SK-N-SH treated with all-trans-retinoic acid at 6 μM for 48 hours (cell line): ENCODE measurements around the gene ABTB1.

Source experiments
- ATAC-seq: fragments of 200-7000 bp; cut with Tn5 transposase; 3 replicates; pipeline ENCODE4 v1.9.1; 2020; ENCODE audit warnings: mild to moderate bottlenecking, moderate library complexity
- BACH2 ChIP-seq: fragments of 250-450 bp; sonication (Bioruptor Pico); IDR thresholded peaks from 2 replicates; pipeline ENCODE4 v1.9.0; 2021; ENCODE audit warnings: mild to moderate bottlenecking, borderline replicate concordance
- CREB5 ChIP-seq: fragments of 250-450 bp; sonication (Bioruptor Pico); IDR thresholded peaks from 2 replicates; pipeline ENCODE4 v1.5.1; 2020; ENCODE audit warnings: low read depth, mild to moderate bottlenecking, moderate library complexity
- CSDC2 ChIP-seq: fragments of 250-450 bp; sonication (Bioruptor Pico); IDR thresholded peaks from 2 replicates; pipeline ENCODE4 v1.5.0; 2020; ENCODE audit warnings: mild to moderate bottlenecking, moderate library complexity
- CSRNP3 ChIP-seq: fragments of 250-450 bp; sonication (Bioruptor Pico); IDR thresholded peaks from 2 replicates; pipeline ENCODE4 v1.5.1; 2021; ENCODE audit warnings: mild to moderate bottlenecking, moderate library complexity
- ESRRG ChIP-seq: fragments of 250-450 bp; sonication (Bioruptor Pico); IDR thresholded peaks from 2 replicates; pipeline ENCODE4 v1.6.1; 2021; ENCODE audit warnings: mild to moderate bottlenecking
- GLIS3 ChIP-seq: fragments of 250-450 bp; sonication (Bioruptor Pico); IDR thresholded peaks from 2 replicates; pipeline ENCODE4 v1.5.0; 2020; ENCODE audit warnings: mild to moderate bottlenecking, moderate library complexity
- ISL1 ChIP-seq: fragments of 250-450 bp; sonication (Bioruptor Pico); IDR thresholded peaks from 2 replicates; pipeline ENCODE4 v2.1.2; 2022; ENCODE audit warnings: mild to moderate bottlenecking, moderate library complexity
- OSR1 ChIP-seq: fragments of 250-450 bp; sonication (Bioruptor Pico); IDR thresholded peaks from 2 replicates; pipeline ENCODE4 v1.8.0; 2022; ENCODE audit warnings: moderate library complexity, mild to moderate bottlenecking, inconsistent platforms
- POU6F1 ChIP-seq: fragments of 250-450 bp; sonication (Bioruptor Pico); IDR thresholded peaks from 2 replicates; pipeline ENCODE4 v1.8.0; 2021; ENCODE audit warnings: low read depth, mild to moderate bottlenecking, moderate library complexity, borderline replicate concordance
- RARB ChIP-seq: fragments of 250-450 bp; sonication (Bioruptor Pico); IDR thresholded peaks from 2 replicates; pipeline ENCODE4 v1.8.0; 2021; ENCODE audit warnings: mild to moderate bottlenecking, moderate library complexity
- SNAI2 ChIP-seq: fragments of 250-450 bp; sonication (Bioruptor Pico); IDR thresholded peaks from 2 replicates; pipeline ENCODE4 v1.5.0; 2020; ENCODE audit warnings: mild to moderate bottlenecking, moderate library complexity
- TCF4 ChIP-seq: fragments of 250-450 bp; sonication (Bioruptor Pico); IDR thresholded peaks from 2 replicates; pipeline ENCODE4 v1.8.0; 2021; ENCODE audit warnings: mild to moderate bottlenecking, moderate library complexity, borderline replicate concordance
- ZFP3 ChIP-seq: fragments of 250-450 bp; sonication (Bioruptor Pico); IDR thresholded peaks from 2 replicates; pipeline ENCODE4 v1.5.0; 2020; ENCODE audit warnings: mild to moderate bottlenecking, moderate library complexity
- ZFP30 ChIP-seq: fragments of 450-650 bp; formaldehyde crosslinking; IDR thresholded peaks from 2 replicates; pipeline ENCODE4 v1.5.0; 2022; ENCODE audit warnings: mild to moderate bottlenecking, moderate library complexity
- ZNF565 ChIP-seq: fragments of 450-650 bp; formaldehyde crosslinking; conservative IDR thresholded peaks from 2 replicates; pipeline ENCODE4 v1.5.0; 2020; ENCODE audit warnings: low read depth, mild to moderate bottlenecking, moderate library complexity
- ZNF70 ChIP-seq: fragments of 450-650 bp; formaldehyde crosslinking; IDR thresholded peaks from 2 replicates; pipeline ENCODE4 v1.5.0; 2020; ENCODE audit warnings: mild to moderate bottlenecking, moderate library complexity
- ZNF8 ChIP-seq: fragments of 450-650 bp; formaldehyde crosslinking; IDR thresholded peaks from 2 replicates; pipeline ENCODE4 v1.5.0; 2020; ENCODE audit warnings: mild to moderate bottlenecking, moderate library complexity
- TF ChIP-seq, protein P1 (sequence below): fragments of 250-450 bp; sonication (Bioruptor Pico); IDR thresholded peaks from 2 replicates; pipeline ENCODE4 v1.8.0; 2020; ENCODE audit warnings: mild to moderate bottlenecking, moderate library complexity, borderline replicate concordance

The ABTB1 gene

GRCh38 chr3:127629467-127630403 is 43.0 kb upstream of the ABTB1 start:
- TF ChIP-seq GLIS3 (CRISPR knock-in tag) = no peak
- no peak for TF ChIP-seq CREB5 (CRISPR knock-in tag)
- TF ChIP-seq ZNF8 (CRISPR knock-in tag) = no peak
- TF ChIP-seq CSDC2 = no peak
- TF ChIP-seq SNAI2 = no peak
- no peak for TF ChIP-seq POU6F1 (CRISPR knock-in tag)
- no peak for TF ChIP-seq ISL1
- TF ChIP-seq BACH2 = no peak
- no peak for TF ChIP-seq TCF4 (CRISPR knock-in tag)
- TF ChIP-seq ZFP30 (CRISPR knock-in tag) = no peak
- no peak; the same call in 2 of the 3 replicates for ATAC-seq

- TF ChIP-seq ZNF8 (CRISPR knock-in tag) = no peak
- TF ChIP-seq, protein P1, sequence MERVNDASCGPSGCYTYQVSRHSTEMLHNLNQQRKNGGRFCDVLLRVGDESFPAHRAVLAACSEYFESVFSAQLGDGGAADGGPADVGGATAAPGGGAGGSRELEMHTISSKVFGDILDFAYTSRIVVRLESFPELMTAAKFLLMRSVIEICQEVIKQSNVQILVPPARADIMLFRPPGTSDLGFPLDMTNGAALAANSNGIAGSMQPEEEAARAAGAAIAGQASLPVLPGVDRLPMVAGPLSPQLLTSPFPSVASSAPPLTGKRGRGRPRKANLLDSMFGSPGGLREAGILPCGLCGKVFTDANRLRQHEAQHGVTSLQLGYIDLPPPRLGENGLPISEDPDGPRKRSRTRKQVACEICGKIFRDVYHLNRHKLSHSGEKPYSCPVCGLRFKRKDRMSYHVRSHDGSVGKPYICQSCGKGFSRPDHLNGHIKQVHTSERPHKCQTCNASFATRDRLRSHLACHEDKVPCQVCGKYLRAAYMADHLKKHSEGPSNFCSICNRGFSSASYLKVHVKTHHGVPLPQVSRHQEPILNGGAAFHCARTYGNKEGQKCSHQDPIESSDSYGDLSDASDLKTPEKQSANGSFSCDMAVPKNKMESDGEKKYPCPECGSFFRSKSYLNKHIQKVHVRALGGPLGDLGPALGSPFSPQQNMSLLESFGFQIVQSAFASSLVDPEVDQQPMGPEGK (CRISPR knock-in tag) = no peak
- TF ChIP-seq ZNF565 (CRISPR knock-in tag) = no peak
- no peak for TF ChIP-seq CSRNP3
- no peak for TF ChIP-seq ESRRG
- TF ChIP-seq ZFP3 (CRISPR knock-in tag) = no peak
- TF ChIP-seq CREB5 (CRISPR knock-in tag) = no peak
- no peak for TF ChIP-seq CSDC2
- TF ChIP-seq RARB (CRISPR knock-in tag) = no peak
- no peak for TF ChIP-seq ZFP30 (CRISPR knock-in tag)
- no peak for ATAC-seq
Observed at GRCh38 chr3:127630811-127631714, 41.7 kb upstream of the ABTB1 start.

- peak; percentile 13; the same call in 2 of the 3 replicates for ATAC-seq
- TF ChIP-seq, protein P1 (CRISPR knock-in tag) = no peak
- TF ChIP-seq RARB (CRISPR knock-in tag) (no peak), BACH2 (no peak), CREB5 (CRISPR knock-in tag) (no peak), OSR1 (CRISPR knock-in tag) (no peak), ZNF70 (no peak), ZFP30 (CRISPR knock-in tag) (no peak), CSDC2 (no peak), POU6F1 (CRISPR knock-in tag) (no peak), SNAI2 (no peak), CSRNP3 (no peak)
Observed at GRCh38 chr3:127632035-127632820, 40.5 kb upstream of the ABTB1 start.
